KMS-11 (cell line): ENCODE results near the gene PRC1.

ENCODE experiments used
- H2AFZ ChIP-seq: fragments of 200-600 bp; sonication (generic); 2 replicates; pipeline ENCODE4 v1.6.1; 2016; ENCODE audit warnings: antibody characterized with exemption, mixed run types, low read depth
- H3K27ac ChIP-seq: fragments of 200-600 bp; sonication (generic); 2 replicates; pipeline ENCODE4 v1.6.1; 2016; ENCODE audit warnings: mild to moderate bottlenecking, mixed run types
- H3K27me3 ChIP-seq: fragments of 200-600 bp; sonication (generic); 2 replicates; pipeline ENCODE4 v1.6.1; 2017; ENCODE audit warnings: mild to moderate bottlenecking, low read depth, mixed run types, moderate library complexity; ENCODE audit not compliant: insufficient read depth
- H3K36me3 ChIP-seq: fragments of 200-600 bp; sonication (generic); 2 replicates; pipeline ENCODE4 v1.6.1; 2017; ENCODE audit warnings: mild to moderate bottlenecking, mixed run types; ENCODE audit not compliant: insufficient read depth
- H3K4me1 ChIP-seq: fragments of 200-600 bp; sonication (generic); 2 replicates; pipeline ENCODE4 v1.6.1; 2016; ENCODE audit warnings: mild to moderate bottlenecking, low read depth, mixed run types; ENCODE audit not compliant: poor library complexity, severe bottlenecking
- H3K4me2 ChIP-seq: fragments of 200-600 bp; sonication (generic); 2 replicates; pipeline ENCODE4 v1.7.0; 2016; ENCODE audit warnings: mild to moderate bottlenecking, mixed run types
- H3K4me3 ChIP-seq: fragments of 200-600 bp; sonication (generic); IDR thresholded peaks from 2 replicates; pipeline ENCODE4 v1.6.1; 2017; ENCODE audit warnings: low read depth, low read length, mixed read lengths; ENCODE audit not compliant: insufficient read depth
- H3K79me2 ChIP-seq: fragments of 200-600 bp; sonication (generic); 2 replicates; pipeline ENCODE4 v1.6.1; 2016; ENCODE audit warnings: low read depth, mixed run types; ENCODE audit not compliant: insufficient read depth
- H3K9ac ChIP-seq: fragments of 200-600 bp; sonication (generic); 2 replicates; pipeline ENCODE4 v1.6.1; 2016; ENCODE audit warnings: mild to moderate bottlenecking, mixed run types
- H4K20me1 ChIP-seq: fragments of 200-600 bp; sonication (generic); 2 replicates; pipeline ENCODE4 v1.6.1; 2016; ENCODE audit warnings: mild to moderate bottlenecking, mixed run types; ENCODE audit not compliant: insufficient read depth
- CTCF ChIP-seq: fragments of 200-600 bp; sonication (generic); conservative IDR thresholded peaks from 2 replicates; pipeline ENCODE4 v1.6.1; 2017; ENCODE audit warnings: low read depth, mild to moderate bottlenecking, antibody characterized with exemption, low read length, moderate library complexity, mixed read lengths

The PRC1 gene

GRCh38 chr15:91032919-91033803 is 38.8 kb upstream of the PRC1 start:
- Histone ChIP-seq H3K4me3 (no peak overlapping the region), H3K36me3 (no peaks in the 10 kb centered on the region), H3K4me1 (peaks cover 3% of the 10 kb centered on the region), H3K9ac (no peak overlapping the region), H3K79me2 (no peaks in the 10 kb centered on the region), H2AFZ (peak overlapping the region; percentile 62; the same call in 1 of the 2 replicates), H3K27me3 (no peaks in the 10 kb centered on the region), H3K27ac (no peak overlapping the region), H4K20me1 (no peaks in the 10 kb centered on the region), H3K4me2 (no peak overlapping the region; the same call in 1 of the 2 replicates)
- peak; percentile 67 for TF ChIP-seq CTCF

GRCh38 chr15:91031796-91032195 is 37.5 kb upstream of the PRC1 start:
- Histone ChIP-seq H3K36me3 (no peaks in the 10 kb centered on the region), H3K4me3 (no peak overlapping the region), H3K4me2 (no peak overlapping the region), H3K27ac (no peak overlapping the region), H3K9ac (no peak overlapping the region), H3K79me2 (no peaks in the 10 kb centered on the region), H3K27me3 (no peaks in the 10 kb centered on the region), H4K20me1 (no peaks in the 10 kb centered on the region), H2AFZ (no peak overlapping the region), H3K4me1 (peaks cover 3% of the 10 kb centered on the region)
- no peak for TF ChIP-seq CTCF

- H4K20me1 ChIP-seq: no peaks in the 10 kb centered on the region
- H3K9ac ChIP-seq: no peak overlapping the region
- peaks cover 8% of the 10 kb centered on the region for H3K4me1 ChIP-seq
- H3K4me2 ChIP-seq: no peak overlapping the region
- TF ChIP-seq CTCF: no peak
- no peaks in the 10 kb centered on the region for H3K36me3 ChIP-seq
- no peak overlapping the region for H3K4me3 ChIP-seq
- H3K27ac ChIP-seq: no peak overlapping the region
- no peaks in the 10 kb centered on the region for H3K27me3 ChIP-seq
- H3K79me2 ChIP-seq: no peaks in the 10 kb centered on the region
- H2AFZ ChIP-seq: no peak overlapping the region
Measured at GRCh38 chr15:91027677-91028076, 33.3 kb upstream of the PRC1 start.

GRCh38 chr15:91023720-91024119 is 29.4 kb upstream of the PRC1 start:
- Histone ChIP-seq H3K79me2 (peaks cover 11% of the 10 kb centered on the region; the same call in 1 of the 2 replicates), H4K20me1 (no peaks in the 10 kb centered on the region), H3K27me3 (no peaks in the 10 kb centered on the region), H2AFZ (no peak overlapping the region), H3K36me3 (no peaks in the 10 kb centered on the region), H3K9ac (no peak overlapping the region), H3K4me1 (peaks cover 19% of the 10 kb centered on the region), H3K4me2 (no peak overlapping the region), H3K4me3 (no peak overlapping the region), H3K27ac (no peak overlapping the region)
- no peak for TF ChIP-seq CTCF
